HEK293T (cell line): ENCODE measurements around the gene MRPS7.
"Not testable (repeated sequence)": the region's sequence is repeated elsewhere in the genome, so short reads cannot be mapped to it uniquely, and the experiment has no call there.

Experiments used
- CTCF ChIA-PET: fragments of 350-600 bp; formaldehyde crosslinking; extraction: SDS; loops from one replicate; lab custom pipeline; 2021; ENCODE audit warnings: antibody characterized with exemption, inconsistent platforms; lab: Yijun Ruan, JAX
- POLR2A ChIA-PET: fragments of 350-600 bp; formaldehyde crosslinking; extraction: SDS; loops from one replicate; lab custom pipeline; 2020; ENCODE audit warnings: antibody characterized with exemption, inconsistent platforms; lab: Yijun Ruan, JAX
- DNase-seq: peaks from one replicate; pipeline ENCODE4 v3.0.0; 2012; ENCODE audit warnings: mixed read lengths; ENCODE audit errors: extremely low spot score
- ARNT ChIP-seq: fragments of 450-650 bp; IDR thresholded peaks from 2 replicates; pipeline ENCODE4 v1.6.1; 2017; ENCODE audit warnings: mild to moderate bottlenecking
- BHLHE40 ChIP-seq: fragments of 450-650 bp; IDR thresholded peaks from 2 replicates; pipeline ENCODE4 v1.6.1; 2016; ENCODE audit warnings: mild to moderate bottlenecking, moderate library complexity, borderline replicate concordance
- CTBP1 ChIP-seq: fragments of 450-650 bp; IDR thresholded peaks from 2 replicates; pipeline ENCODE4 v1.6.1; 2016; ENCODE audit warnings: borderline replicate concordance
- ELF4 ChIP-seq: fragments of 450-650 bp; IDR thresholded peaks from 2 replicates; pipeline ENCODE4 v1.6.1; 2017; ENCODE audit warnings: antibody characterized with exemption
- FOXA1 ChIP-seq: fragments of 450-650 bp; IDR thresholded peaks from 2 replicates; pipeline ENCODE4 v1.6.1; 2016; ENCODE audit warnings: mild to moderate bottlenecking
- FOXK2 ChIP-seq: fragments of 450-650 bp; IDR thresholded peaks from 2 replicates; pipeline ENCODE4 v1.6.1; 2016; ENCODE audit warnings: mild to moderate bottlenecking
- FOXM1 ChIP-seq: fragments of 450-650 bp; IDR thresholded peaks from 2 replicates; pipeline ENCODE4 v1.6.1; 2017; ENCODE audit warnings: mild to moderate bottlenecking, borderline replicate concordance
- HDGF ChIP-seq: fragments of 450-650 bp; IDR thresholded peaks from 2 replicates; pipeline ENCODE4 v1.6.1; 2017; ENCODE audit warnings: antibody characterized with exemption, borderline replicate concordance
- L3MBTL2 ChIP-seq: fragments of 450-650 bp; conservative IDR thresholded peaks from 2 replicates; pipeline ENCODE4 v1.6.1; 2016; ENCODE audit warnings: mild to moderate bottlenecking
- LEF1 ChIP-seq: fragments of 450-650 bp; IDR thresholded peaks from 2 replicates; pipeline ENCODE4 v1.6.1; 2017; ENCODE audit warnings: mild to moderate bottlenecking, borderline replicate concordance
- NFRKB ChIP-seq: fragments of 450-650 bp; IDR thresholded peaks from 2 replicates; pipeline ENCODE4 v1.6.1; 2016; ENCODE audit warnings: mild to moderate bottlenecking, moderate library complexity
- PKNOX1 ChIP-seq: fragments of 450-650 bp; IDR thresholded peaks from 2 replicates; pipeline ENCODE4 v1.6.1; 2016
- SP1 ChIP-seq: fragments of 450-650 bp; IDR thresholded peaks from 2 replicates; pipeline ENCODE4 v1.6.1; 2017
- SUZ12 ChIP-seq: fragments of 450-650 bp; IDR thresholded peaks from 2 replicates; pipeline ENCODE4 v1.6.1; 2016; ENCODE audit warnings: mild to moderate bottlenecking
- TARDBP ChIP-seq: fragments of 450-650 bp; IDR thresholded peaks from 2 replicates; pipeline ENCODE4 v1.6.1; 2016
- ZNF384 ChIP-seq: fragments of 450-650 bp; IDR thresholded peaks from 2 replicates; pipeline ENCODE4 v1.6.1; 2016

MRPS7 gene

DNA sequence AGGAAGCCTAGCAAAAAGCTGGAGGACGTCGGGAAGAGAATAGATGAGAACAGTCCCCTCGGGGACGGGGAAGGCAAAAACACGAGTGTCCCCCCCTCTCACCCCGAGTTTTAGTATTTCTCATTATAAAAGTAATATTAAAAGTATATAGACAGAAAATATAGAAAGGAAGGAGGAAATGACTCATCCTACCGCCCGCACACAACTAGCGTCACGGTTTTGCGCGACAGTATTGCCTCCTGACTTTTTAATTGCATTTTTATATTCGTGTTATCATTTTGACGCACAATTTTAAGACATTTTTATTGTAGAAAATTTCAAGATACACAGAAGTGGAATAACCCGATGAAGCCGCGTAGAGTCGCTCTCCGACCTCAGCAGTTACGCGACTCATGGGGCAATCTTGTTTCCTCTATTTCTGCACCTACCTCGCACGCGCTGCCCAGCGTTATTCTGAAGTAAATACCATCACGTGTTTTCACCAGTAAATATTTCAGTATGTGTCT lies 28.2 kb downstream of the MRPS7 start:
- POLR2A ChIA-PET: interaction anchor here (0.6 to 3.8 kb wide), 38 partner anchors 8 to 235 kb away, joined by 3 to 82 read pairs (median 5); partner anchors contain the start of genes ARMC7, GGA3, GRB2 and LLGL2
- TF ChIP-seq SP1 (no peak), CTBP1 (no peak), FOXM1 (no peak), LEF1 (no peak), ZNF384 (no peak), FOXK2 (no peak), PKNOX1 (no peak), SUZ12 (no peak), ELF4 (no peak), L3MBTL2 (no peak), TARDBP (no peak)
- CTCF ChIA-PET: interaction anchor here (0.8 to 2.9 kb wide), 8 partner anchors 15 to 329 kb away, joined by 3 to 28 read pairs (median 3); partner anchors contain the start of gene MIF4GD
- no peak for DNase-seq

- not testable (repeated sequence) for DNase-seq
- 0 out of 2 replicates have a peak, but pooled peaks have one; percentile 31 for TF ChIP-seq ZNF384
- ChIA-PET POLR2A (interaction anchor here (2.0 kb wide), 1 partner anchor 22 kb away, joined by 8 read pairs; the partner anchor contains the start of gene MIF4GD), CTCF (interaction anchor here (0.6 to 1.9 kb wide), 2 partner anchors 22 to 272 kb away, joined by 3 to 5 read pairs; partner anchors contain the start of gene MIF4GD)
These were observed 31.2 kb downstream of the MRPS7 start for GRCh38 chr17:75292810-75293448.

DNA sequence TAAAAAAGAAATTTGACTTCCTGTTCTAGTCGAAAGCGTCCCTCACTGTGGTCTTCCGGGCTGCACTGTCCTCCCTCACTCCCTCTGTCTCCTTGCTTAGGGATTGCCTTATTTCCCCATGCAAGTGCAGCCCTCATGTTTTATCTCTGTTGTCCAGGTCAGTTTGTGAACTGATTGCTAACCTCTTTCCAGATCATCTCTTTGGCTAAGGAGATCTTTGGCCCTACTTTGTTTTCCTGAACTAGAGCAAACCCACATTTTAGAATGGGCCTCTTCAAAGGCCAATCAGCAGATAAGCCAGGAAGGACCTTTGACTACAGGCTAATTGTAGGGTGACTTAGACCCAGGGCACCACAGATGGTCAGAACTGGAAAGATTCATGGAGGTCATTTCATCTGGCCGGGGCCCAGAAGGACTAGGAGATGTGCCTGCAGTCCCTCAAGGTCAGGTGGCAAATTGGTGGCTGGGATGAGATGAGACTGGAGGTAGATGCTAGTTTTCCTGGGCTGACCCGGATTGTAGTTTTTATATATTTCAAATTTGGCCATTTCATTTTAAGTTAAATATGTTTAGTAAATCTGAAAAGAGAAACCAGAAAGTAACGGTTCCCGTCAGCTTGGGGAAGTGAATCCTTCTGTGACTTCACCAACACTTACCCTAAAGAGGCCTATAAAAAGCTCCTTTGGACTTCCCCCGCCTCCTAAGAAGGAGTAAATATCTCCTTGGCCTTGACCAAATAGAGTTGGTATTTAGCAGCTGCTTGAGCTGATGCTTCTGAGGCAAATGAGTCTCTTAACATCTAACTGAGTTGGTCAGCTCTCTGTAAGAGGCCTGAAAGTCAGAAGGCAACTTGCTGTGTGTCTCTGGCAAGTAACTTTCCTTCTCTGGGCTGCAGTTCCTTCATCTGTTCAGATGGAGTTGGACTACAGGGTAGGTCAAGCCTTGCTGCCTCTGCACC lies 33.8 kb downstream of the MRPS7 start:
- POLR2A ChIA-PET: no interaction called here
- DNase-seq: no peak
- CTCF ChIA-PET: interaction anchor here (0.6 to 0.8 kb wide), 2 partner anchors 21 to 27 kb away, joined by 3 read pairs; no protein-coding TSS in a partner anchor
- TF ChIP-seq HDGF (no peak), ZNF384 (no peak)

DNA sequence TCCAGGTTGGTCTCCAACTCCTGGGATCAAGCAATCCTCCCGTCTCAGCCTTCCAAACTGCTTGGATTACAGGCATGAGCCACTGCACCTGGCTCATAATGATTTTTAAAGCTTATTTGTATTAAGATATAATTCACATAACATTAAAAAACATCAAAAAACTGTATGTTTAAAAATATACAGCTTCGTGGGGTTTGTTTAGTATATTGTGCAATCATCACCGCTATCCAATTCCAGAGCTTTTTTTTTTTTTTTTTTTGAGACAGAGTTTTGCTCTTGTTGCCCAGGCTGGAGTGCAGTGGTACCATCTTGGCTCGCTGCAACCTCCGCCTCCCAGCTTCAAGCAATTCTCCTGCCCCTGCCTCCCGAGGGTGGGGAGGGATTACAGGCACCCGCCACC lies 38.6 kb downstream of the MRPS7 start:
- TF ChIP-seq NFRKB (no peak), BHLHE40 (no peak), CTBP1 (no peak), ARNT (no peak), ELF4 (no peak), FOXK2 (no peak), HDGF (no peak)
- DNase-seq: no peak
- ChIA-PET POLR2A (interaction anchor here (1.1 kb wide), 1 partner anchor 11 kb away, joined by 7 read pairs; the partner anchor contains the start of gene SLC25A19), CTCF (interaction anchor here (0.6 kb wide), 2 partner anchors 99 to 118 kb away, joined by 5 to 7 read pairs; no protein-coding TSS in a partner anchor)

DNA sequence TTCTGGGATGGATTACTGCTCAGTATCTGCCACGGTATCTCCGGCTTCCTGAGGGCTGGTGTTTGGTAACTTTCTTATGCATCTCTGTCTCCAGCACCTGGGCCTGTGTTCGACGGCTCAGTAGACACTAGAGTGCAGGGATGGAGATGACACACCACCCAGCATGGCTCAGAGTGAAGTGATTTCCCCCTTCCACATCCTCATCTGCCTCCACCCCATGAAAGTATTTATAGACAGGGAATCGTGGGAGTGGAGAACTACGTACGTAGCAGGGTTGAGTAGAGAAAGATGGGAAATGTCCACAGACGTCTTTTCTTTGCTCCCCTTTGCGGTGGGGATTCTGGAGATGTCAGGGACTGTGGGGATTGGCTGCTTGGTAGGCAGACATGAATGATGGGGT lies 39.4 kb downstream of the MRPS7 start:
- ChIA-PET CTCF (no interaction called here), POLR2A (interaction anchor here (1.1 kb wide), 1 partner anchor 12 kb away, joined by 7 read pairs; the partner anchor contains the start of gene SLC25A19)
- TF ChIP-seq NFRKB (no peak), L3MBTL2 (no peak), CTBP1 (no peak), FOXM1 (no peak), SP1 (no peak), HDGF (no peak), TARDBP (no peak), FOXK2 (no peak), ARNT (no peak), SUZ12 (no peak), ZNF384 (no peak), PKNOX1 (no peak), ELF4 (no peak), FOXA1 (no peak), LEF1 (no peak), BHLHE40 (no peak)
- DNase-seq: no peak

GRCh38 chr17:75301502-75302206 lies 40.0 kb downstream of the MRPS7 start:
- CTCF ChIA-PET: no interaction called here
- POLR2A ChIA-PET: interaction anchor here (1.6 kb wide), 1 partner anchor 12 kb away, joined by 7 read pairs; the partner anchor contains the start of gene SLC25A19
- TF ChIP-seq SUZ12 (no peak), FOXM1 (no peak), TARDBP (no peak), FOXK2 (no peak), ZNF384 (no peak), CTBP1 (no peak), NFRKB (no peak), ELF4 (no peak), BHLHE40 (no peak), HDGF (no peak), L3MBTL2 (no peak), FOXA1 (no peak), SP1 (no peak), PKNOX1 (no peak), LEF1 (no peak), ARNT (no peak)
- no peak for DNase-seq
